D341Med (cell line): ENCODE data around the gene PPFIBP2.
"Not testable (repeated sequence)": the region's sequence is repeated elsewhere in the genome, so short reads cannot be mapped to it uniquely, and the experiment has no call there.

Experiments
- DNase-seq: peaks from one replicate; pipeline ENCODE4 v3.0.0; 2012; ENCODE audit warnings: low spot score

Gene PPFIBP2

GRCh38 chr11:7636350-7636749 lies 122.6 kb downstream of the PPFIBP2 start:
- DNase-seq = no peak

DNA sequence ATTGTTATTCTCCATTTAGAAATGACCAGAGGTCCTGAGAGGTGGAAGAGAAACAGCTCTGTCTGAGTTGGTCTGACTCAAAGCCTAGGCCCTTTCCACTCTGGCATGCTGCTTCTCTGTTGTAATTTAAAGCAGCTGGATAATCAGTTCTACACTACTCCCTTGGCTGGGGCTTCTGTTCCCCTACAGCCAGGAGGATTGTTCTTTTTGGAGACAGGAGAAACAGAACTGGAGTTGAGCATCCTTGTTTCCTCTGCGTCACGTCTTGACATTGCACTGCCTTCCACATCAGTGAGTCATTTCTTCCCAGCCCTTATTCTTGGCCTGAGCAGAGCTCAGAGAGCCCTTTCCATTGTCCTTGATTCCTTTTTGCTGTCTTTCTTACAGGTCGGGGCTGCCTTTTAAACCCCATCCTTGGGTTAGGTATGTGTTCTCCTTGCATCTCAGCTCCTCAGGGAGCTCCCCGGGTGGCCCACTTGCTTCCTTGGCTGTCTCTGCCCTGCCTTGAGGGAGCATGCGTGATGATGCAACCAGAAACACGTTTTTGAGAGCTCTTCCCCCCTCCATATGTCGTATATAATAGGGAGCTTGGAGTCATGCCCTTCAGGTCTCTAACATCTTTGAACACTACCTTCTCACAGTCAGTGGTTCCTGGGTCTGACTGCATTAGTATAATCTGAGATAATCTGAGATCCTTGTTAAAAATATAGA lies 123.8 kb downstream of the PPFIBP2 start:
- no peak for DNase-seq

GRCh38 chr11:7638710-7639642 lies 125.2 kb downstream of the PPFIBP2 start:
- no peak for DNase-seq

DNA sequence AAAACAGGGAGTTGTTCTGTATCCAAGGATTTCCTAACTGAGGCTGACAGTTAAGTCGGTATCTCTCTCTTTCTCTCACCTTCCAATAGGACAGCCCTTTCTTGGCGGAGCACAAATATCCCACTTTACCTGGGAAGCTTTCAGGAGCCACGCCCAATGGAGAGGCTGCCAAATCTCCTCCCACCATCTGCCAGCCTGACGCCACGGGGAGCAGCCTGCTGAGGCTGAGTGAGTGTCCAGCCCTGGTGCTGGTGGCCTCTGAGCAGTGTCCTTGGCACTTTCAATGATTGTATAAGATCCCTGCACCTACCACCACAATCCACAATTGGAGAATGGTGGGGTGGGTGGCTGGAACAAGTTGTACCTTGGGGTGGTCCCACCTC lies 125.8 kb downstream of the PPFIBP2 start:
- DNase-seq = no peak

DNA sequence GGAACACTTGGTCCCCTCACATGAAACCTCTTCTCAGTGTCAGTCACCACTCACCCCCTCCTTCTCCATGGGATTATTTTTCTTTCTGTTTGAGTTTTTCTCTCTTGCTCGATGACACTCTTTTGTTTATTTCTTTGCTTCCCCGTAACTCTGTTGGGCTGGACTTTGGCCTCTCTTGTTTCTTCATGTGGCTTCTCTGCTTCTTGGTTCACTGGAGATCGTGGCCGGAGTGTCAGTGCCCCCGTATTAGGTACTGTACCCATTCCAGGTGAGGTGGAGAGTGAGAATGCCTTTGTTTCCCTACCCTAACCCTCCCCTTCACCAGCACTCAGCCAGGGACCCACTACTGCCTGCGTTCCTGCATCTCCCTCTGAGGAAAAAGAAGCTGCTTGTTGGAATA lies 127.0 kb downstream of the PPFIBP2 start:
- no peak for DNase-seq

- no peak for DNase-seq
Measured at GRCh38 chr11:7642747-7643146, 128.9 kb downstream of the PPFIBP2 start.

DNA sequence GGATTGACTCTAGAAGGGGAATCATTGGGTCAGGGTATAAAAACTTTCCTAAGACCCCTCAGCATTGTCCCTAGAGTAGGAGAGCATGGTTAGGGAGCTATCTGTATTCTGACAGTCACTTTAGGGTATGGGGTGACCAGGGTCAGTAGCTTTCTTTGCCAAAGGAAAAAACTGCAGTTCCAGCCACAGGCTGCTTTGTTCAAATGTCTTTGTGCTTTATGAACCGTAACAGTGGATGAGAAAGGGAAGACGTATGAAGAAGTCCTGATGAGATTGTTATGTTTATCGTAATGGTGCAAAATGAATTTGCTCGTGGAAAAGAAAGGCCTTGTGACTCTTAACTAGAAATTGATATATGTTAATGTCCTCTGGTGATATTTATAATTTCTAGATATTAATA lies 129.5 kb downstream of the PPFIBP2 start:
- DNase-seq = no peak

DNA sequence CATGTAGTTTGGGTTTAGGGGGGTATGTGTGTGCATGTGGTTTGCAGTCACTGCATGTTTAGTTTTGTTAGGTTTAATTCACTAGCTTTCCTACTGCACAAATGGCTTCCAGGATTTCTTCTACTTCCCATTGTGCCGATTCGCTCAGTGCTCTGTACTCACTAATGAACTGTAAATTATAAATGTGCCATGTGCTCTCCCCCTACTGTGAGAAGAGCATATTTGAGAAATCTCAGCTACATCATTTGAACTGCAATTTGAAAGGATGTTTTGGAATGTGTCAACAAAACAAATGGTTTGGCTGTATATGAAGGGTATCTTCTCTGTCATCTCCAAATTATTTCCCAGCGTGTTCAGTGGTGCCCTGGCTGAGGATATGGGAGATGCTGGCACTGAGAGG lies 131.4 kb downstream of the PPFIBP2 start:
- no peak for DNase-seq

DNA sequence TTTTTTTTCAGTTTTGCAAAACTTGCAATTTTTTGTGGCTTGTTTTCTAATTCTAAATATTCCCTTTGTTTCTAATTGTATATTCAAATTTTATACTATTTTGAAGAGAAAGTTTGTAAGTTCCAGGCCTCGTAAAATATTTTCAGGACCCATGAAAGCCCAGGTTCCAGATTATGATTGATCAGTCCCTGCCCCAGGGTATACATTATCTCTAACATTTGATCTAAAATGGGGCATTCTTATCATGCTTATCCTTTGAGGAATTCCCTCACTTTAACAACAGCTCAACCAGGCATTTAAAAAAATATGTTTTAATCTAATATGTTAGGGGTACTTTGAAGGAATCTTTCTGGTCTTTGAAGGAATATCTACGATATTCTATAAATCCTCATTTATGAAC lies 133.1 kb downstream of the PPFIBP2 start:
- no peak for DNase-seq

GRCh38 chr11:7648264-7648663 lies 134.5 kb downstream of the PPFIBP2 start:
- DNase-seq = no peak

GRCh38 chr11:7651140-7651551 lies 137.3 kb downstream of the PPFIBP2 start:
- DNase-seq = no peak

DNA sequence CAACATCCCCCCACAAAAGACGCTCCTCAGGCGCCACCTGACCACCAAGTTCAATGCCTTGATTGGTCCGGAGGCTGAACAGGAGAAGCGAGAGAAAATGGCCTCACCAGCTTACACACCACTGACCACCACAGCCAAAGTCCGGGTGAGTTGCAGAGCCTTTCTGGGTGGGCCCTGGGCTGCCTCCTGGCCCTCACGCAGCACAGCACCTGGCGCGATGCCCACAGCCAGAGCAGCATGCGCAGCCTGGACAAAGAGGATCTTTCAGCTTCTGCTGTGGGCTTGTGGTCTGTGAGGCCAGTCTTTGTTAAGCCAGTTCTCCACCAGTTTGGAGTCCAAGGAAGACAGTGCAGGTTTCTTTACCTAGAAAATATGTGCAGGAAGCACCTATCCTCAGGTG lies 137.9 kb downstream of the PPFIBP2 start:
- DNase-seq = no peak

GRCh38 chr11:7654195-7654705 lies 140.5 kb downstream of the PPFIBP2 start:
- no peak for DNase-seq

DNA sequence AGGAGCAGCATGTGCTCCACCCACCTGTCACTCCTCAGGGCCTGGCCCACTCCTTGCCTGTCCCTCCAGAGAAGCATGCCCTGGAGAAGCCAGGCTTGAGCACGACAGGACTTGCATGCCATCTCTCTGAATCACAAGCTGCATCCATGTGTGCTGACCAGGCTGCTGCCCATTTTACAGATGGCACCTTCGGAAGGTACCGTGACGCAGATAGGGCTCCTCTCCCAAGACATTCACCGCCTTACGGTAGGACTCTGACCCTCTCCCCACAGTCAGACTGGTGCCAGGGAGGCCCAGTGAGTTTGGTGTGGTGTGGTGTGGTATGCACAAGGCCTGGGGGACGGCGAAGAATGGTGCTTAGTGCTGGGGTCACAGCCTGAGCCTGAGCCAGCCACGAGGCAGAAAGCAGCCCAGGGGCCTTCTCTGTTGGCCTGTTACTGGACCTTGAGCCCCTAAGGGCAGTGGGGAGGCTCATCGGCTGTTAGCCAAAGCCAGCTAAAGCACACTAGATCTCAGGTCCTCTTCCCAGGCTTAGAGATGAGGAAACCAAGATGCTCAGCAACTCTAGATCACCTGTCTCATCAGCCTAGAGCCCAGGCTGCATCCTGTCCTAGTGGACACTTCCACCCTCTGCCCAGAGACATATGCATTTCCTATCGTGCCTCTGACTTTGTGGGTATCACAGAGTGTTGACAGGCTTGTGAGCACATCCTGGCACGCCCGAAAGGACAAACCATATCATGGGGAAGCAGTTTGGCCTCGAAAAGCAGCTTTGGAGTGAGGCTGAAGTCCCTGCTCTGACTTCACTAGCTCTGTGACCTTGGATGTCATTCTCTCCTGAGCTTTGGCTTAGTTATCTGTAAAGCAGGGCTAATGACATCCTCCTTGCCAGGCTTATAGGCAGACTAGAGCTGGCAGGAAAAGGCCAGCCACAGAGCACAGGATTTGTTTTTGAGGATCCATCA lies 141.7 kb downstream of the PPFIBP2 start:
- no peak for DNase-seq

DNA sequence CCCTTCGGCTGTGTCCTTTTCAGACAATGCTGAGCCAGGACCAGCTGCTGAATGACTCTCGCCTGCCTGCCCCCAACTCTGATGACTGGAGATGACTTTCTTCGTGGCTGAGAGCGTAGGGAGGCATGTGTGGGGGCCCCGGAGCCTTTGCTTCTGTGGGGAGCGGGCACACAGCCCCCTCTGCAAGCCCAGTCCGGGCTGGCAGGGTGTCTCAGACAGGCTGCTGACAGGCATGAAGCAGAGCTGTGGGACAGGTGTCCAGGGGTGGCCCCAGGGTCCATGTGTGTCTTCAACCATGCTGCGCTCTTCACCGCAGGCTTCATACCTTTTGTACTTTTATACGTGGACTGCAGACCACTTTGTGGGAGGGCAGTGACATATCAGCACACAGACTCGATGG lies 142.9 kb downstream of the PPFIBP2 start:
- DNase-seq = no peak

DNA sequence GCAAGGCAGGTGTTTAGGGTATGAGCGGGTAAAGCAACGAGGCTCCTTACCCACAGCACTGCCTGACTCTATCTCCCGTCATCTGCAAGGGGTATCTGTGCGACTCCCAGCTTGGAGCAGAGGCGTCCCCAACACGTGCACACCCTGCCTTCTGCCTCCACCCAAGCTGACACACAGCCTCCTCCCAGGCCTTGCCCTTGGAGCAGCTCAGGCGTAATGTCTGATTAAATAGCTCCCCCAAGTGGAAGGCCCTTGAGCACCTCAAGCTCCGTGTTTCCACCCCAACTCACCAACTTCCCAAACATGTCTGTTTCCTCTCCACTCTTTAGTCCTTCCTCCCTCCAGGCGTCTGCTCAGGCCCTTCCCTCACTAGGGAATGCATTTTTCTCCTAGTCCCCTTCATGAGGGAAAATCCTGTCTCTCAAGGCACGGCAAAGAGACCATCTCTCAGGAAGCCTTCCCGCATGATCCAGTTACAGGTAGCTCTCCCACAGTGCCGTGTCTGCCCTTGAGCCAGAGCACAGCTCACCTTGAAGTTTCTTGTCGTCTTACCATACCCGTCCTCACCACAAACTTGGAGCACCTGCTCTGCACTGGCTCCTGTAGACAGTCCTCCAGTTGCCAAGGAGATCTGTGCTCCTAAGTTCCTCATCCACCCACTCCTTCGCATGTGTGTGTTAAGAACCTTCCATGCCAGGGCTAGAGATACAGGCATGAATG lies 143.7 kb downstream of the PPFIBP2 start:
- DNase-seq = peak; percentile 57

DNA sequence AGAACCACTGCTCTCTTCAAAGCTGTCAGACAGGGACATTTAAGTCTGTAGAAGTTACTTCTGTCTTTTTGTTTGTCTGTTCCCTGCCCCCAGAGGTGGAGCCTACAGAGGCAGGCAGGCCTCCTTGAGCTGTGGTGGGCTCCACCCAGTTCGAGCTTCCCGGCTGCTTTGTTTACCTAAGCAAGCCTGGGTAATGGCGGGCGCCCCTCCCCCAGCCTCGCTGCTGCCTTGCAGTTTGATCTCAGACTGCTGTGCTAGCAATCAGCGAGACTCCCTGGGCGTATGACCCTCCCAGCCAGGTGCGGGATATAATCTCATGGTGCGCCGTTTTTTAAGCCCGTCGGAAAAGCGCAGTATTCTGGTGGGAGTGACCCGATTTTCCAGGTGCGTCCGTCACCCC lies 149.7 kb downstream of the PPFIBP2 start:
- DNase-seq = not testable (repeated sequence)

DNA sequence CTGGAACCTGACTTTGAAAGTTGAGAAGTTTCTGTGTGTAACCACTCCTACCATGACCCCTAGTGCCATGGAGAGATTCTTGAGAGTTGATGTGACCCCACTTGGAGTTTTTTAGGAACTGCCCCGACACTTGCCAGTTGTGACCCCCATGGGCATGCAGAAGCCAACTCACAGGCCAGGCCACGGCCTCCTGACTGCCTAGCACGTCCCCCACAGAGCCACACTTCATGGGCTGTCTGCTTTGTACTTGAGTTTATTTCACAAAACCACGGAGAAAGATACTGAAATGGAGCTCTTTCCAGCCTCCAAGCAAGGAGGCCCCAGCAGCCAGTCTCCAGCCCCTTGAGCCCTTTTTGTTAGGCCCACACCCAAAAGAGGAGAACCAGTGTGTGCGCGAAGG lies 151.1 kb downstream of the PPFIBP2 start:
- DNase-seq = no peak

- peak; percentile 82 for DNase-seq
Measured at GRCh38 chr11:7665473-7666291, 151.9 kb downstream of the PPFIBP2 start.

DNA sequence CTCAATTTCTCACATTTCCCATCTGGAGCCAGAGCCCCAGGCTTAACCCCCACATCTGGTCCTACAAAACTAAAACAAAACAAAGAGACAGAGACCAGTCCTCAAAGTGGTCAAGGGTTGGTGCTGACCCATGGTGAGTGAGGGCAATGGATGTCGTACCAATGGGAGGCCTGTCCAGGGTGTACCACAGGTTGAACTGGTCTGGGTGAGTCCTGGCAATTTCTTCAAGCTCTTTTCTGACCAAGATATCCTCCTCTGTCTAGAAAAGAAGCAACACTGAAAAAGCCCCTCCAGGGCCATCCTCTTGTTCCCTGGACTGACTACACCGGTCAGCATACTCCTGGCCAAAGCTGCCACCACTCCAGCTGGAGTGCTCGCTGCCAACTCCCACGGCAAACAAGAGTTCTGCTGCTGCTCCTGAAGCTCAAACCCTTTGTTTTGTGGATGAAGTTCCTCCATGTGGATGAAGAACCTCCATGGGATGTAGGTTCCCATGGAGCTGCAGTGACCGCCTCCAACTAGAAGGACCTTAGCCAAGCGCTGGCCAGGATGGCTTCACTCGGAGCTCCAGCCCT lies 152.6 kb downstream of the PPFIBP2 start:
- no peak for DNase-seq
